Activated effector memory CD4-positive, alpha-beta T cell treated with anti-CD3 and anti-CD28 coated beads, Interleukin-2, amount 50 U/mL, for 16 hours (primary cell): ENCODE data around the gene LTBP1.

Experiments used
- DNase-seq: peaks from one replicate; pipeline ENCODE4 v3.0.0-alpha.2; 2020

Gene LTBP1

DNA sequence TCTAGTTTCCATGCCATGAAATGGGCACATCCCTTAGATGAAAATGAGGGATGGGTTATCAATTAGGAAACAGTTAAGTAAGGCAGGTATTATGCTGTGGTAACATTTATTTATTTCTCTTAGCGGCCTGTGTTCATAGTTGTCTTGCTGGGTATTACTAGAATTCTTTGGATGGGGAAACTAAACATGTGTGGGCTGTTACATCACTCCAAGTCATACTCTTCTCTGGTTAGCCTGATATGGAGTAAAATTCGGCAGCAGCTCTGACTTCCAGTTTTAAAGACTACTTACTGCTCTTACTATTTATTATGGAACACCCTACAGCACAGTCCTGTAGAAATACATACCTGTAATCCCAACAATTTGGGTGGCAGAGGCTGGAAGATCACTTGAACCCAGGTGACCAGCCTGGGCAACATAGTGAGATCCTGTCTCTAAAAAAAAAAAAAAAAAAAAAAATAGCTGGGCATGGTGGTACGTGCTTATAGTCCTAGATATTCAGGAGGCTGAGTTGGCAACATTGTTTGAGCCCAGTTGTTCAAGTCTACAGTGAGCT, 496.6 kb downstream of the LTBP1 start:
- no peak for DNase-seq

DNA sequence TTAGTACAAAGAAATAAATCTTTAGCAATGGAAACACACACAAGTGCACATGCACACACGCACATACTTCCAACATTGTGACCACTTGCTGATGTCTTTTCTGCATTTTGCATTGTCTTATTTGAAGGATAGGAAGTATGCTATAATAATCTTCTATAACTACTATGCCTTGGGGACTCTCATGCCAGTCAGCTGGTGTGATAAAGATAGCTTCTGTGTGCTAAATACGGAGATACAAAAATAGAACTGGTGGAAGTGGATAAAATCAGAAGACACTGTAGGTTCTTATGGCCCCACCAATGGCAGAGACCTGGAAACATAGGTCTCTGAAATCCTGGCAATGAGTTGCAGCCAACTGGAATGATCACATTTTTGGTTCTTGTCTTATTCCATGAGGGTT, 498.2 kb downstream of the LTBP1 start:
- no peak for DNase-seq

DNA sequence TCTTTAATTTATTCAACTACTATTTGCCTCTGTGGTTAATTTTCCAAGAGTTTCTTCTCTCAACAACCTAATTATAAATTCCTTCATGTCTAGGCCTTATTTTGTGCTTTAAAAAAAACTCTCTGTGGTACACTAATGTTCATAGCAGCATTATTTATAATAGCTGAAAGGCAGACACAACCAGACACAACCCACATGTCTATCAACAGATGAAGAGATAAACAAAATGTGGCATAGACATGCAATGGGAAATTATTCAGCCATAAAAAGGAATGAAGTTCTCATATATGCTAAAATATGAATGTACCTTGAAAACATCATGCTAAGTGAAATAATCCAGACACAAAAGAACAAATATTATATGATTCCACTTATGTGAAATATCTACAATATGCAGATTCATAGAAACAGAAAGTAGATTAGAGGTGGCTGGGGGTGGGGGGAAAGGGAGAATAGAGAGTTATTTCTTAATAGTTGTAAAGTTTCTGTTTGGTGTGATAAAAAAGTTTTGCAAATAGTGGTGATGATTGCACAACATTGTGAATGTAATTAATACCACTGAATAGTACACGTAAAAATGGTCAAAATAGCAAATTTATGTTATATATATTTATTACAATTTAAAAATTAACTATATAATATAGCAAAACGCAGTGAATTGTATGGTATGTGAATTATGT, 501.6 kb downstream of the LTBP1 start:
- DNase-seq = no peak
